ENCODE measurements around the gene NCAM2. TPM values are rescaled to one million over a fixed set of nuclear protein-coding genes. Genes with fewer than 3 reads are reported as not detected.

NCAM2 gene
- total RNA-seq, 1 experiment from 2014 or later, result 2.4 TPM

DNA sequence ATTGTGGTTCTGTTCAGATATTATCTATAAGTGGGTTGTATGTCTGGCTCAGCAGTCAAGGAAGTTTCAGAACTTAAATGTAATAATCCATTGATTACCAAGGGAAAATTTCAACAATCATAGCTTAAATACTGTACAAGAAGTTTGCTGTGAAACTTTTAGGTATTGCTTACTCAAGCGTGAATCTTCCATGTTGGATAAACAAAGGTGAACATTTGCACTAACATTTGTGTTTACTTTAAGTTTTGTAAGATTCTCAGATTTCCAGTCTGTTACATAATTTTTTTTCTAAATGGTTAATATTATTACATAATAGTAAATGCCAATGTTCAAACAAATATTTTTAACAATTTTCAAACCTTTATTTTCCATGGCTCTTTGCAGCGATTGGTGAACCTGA, 285.6 kb downstream of the NCAM2 start:
- intact Hi-C loops (cut with micrococcal nuclease), result no loop called here
- no peak overlapping the region for H3K27ac ChIP-seq (ENCODE audit: low read length)
- TF ChIP-seq EZH2 (IDR thresholded peaks at IDR 0.05; ENCODE audit: low read length, unreplicated experiment), result no peak
- no peak for TF ChIP-seq EZH2phosphoT487 (IDR thresholded peaks at IDR 0.05; ENCODE audit: borderline replicate concordance, low read length)
- TF ChIP-seq, protein P1, sequence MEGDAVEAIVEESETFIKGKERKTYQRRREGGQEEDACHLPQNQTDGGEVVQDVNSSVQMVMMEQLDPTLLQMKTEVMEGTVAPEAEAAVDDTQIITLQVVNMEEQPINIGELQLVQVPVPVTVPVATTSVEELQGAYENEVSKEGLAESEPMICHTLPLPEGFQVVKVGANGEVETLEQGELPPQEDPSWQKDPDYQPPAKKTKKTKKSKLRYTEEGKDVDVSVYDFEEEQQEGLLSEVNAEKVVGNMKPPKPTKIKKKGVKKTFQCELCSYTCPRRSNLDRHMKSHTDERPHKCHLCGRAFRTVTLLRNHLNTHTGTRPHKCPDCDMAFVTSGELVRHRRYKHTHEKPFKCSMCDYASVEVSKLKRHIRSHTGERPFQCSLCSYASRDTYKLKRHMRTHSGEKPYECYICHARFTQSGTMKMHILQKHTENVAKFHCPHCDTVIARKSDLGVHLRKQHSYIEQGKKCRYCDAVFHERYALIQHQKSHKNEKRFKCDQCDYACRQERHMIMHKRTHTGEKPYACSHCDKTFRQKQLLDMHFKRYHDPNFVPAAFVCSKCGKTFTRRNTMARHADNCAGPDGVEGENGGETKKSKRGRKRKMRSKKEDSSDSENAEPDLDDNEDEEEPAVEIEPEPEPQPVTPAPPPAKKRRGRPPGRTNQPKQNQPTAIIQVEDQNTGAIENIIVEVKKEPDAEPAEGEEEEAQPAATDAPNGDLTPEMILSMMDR (conservative IDR thresholded peaks at IDR 0.05; ENCODE audit: low read depth, low read length), result no peak
- no peaks in the 10 kb centered on the region for H3K27me3 ChIP-seq (ENCODE audit: low read length)
- no peaks in the 10 kb centered on the region for H3F3A ChIP-seq (ENCODE audit: low read length, unreplicated experiment)
- no peaks in the 10 kb centered on the region for H3K36me3 ChIP-seq (ENCODE audit: low read depth, low read length)
- CTCF ChIA-PET, result no interaction called here
- BruUV-seq (replicated peaks), result no TSS peak
- no peaks in the 10 kb centered on the region for H3K4me1 ChIP-seq (ENCODE audit: insufficient read depth, low read length)
- ATAC-seq (no peak), DNase-seq (no peak)
- H3K9me2 ChIP-seq (replicated peaks; ENCODE audit: low read length), result no peaks in the 10 kb centered on the region
- POLR2A ChIA-PET (ENCODE audit: unreplicated experiment), result no interaction called here
- H2AFZ ChIP-seq (ENCODE audit: low read length), result no peak overlapping the region
- H3K9ac ChIP-seq (ENCODE audit: low read length), result no peak overlapping the region
- H4K20me1 ChIP-seq (ENCODE audit: low read length), result no peaks in the 10 kb centered on the region
- no peak overlapping the region for H3K4me3 ChIP-seq (ENCODE audit: low read length)
- no peaks in the 10 kb centered on the region for H3K9me3 ChIP-seq (ENCODE audit: low read length)
- no peak overlapping the region for H3K4me2 ChIP-seq (ENCODE audit: low read length)
- no peaks in the 10 kb centered on the region for H3K79me2 ChIP-seq (ENCODE audit: low read length)

GRCh38 chr21:21286170-21286798, 288.1 kb downstream of the NCAM2 start:
- H3K9me3 ChIP-seq (ENCODE audit: low read length), result no peaks in the 10 kb centered on the region
- H3K36me3 ChIP-seq (ENCODE audit: low read depth, low read length), result no peaks in the 10 kb centered on the region
- no peak overlapping the region for H3K9ac ChIP-seq (ENCODE audit: low read length)
- no peak overlapping the region for H3K4me2 ChIP-seq (ENCODE audit: low read length)
- no peak overlapping the region for H2AFZ ChIP-seq (ENCODE audit: low read length)
- ATAC-seq (no peak), DNase-seq (no peak)
- H3K79me2 ChIP-seq (ENCODE audit: low read length), result no peaks in the 10 kb centered on the region
- H3K27me3 ChIP-seq (ENCODE audit: low read length), result no peaks in the 10 kb centered on the region
- BruUV-seq (replicated peaks), result no TSS peak
- intact Hi-C loops (cut with micrococcal nuclease), result no loop called here
- CTCF ChIA-PET, result no interaction called here
- H3F3A ChIP-seq (ENCODE audit: low read length, unreplicated experiment), result no peaks in the 10 kb centered on the region
- H4K20me1 ChIP-seq (ENCODE audit: low read length), result no peaks in the 10 kb centered on the region
- POLR2A ChIA-PET (ENCODE audit: unreplicated experiment), result no interaction called here
- no peaks in the 10 kb centered on the region for H3K4me1 ChIP-seq (ENCODE audit: insufficient read depth, low read length)
- no peak for TF ChIP-seq EZH2phosphoT487 (IDR thresholded peaks at IDR 0.05; ENCODE audit: borderline replicate concordance, low read length)
- TF ChIP-seq EZH2 (IDR thresholded peaks at IDR 0.05; ENCODE audit: low read length, unreplicated experiment), result no peak
- TF ChIP-seq, protein P1 (conservative IDR thresholded peaks at IDR 0.05; ENCODE audit: low read depth, low read length), result no peak
- no peaks in the 10 kb centered on the region for H3K9me2 ChIP-seq (replicated peaks; ENCODE audit: low read length)
- no peak overlapping the region for H3K4me3 ChIP-seq (ENCODE audit: low read length)
- no peak overlapping the region for H3K27ac ChIP-seq (ENCODE audit: low read length)

DNA sequence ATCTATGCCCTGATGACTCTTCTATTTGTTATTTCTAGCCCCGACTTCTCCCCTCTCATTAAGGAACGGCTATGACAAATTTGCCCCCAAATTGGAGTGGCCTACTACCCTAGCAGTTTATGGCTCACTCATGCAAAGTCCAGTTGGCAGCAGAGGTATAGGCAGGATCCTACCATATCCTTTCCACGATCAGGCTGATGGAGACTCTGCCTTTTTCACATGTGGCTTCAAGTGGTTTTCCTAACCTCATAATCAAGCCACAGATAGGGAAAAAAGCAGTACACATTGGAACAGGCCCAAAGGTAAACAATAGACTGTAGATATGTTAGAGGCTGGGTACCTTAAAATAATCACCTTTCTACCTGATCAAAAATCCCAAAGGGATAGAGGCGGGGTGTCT, 292.5 kb downstream of the NCAM2 start:
- TF ChIP-seq EZH2phosphoT487 (IDR thresholded peaks at IDR 0.05; ENCODE audit: borderline replicate concordance, low read length) (no peak), EZH2 (IDR thresholded peaks at IDR 0.05; ENCODE audit: low read length, unreplicated experiment) (no peak)
- TF ChIP-seq, protein P1 (conservative IDR thresholded peaks at IDR 0.05; ENCODE audit: low read depth, low read length), result no peak
- H4K20me1 ChIP-seq (ENCODE audit: low read length), result no peaks in the 10 kb centered on the region
- ChIA-PET CTCF (no interaction called here), POLR2A (ENCODE audit: unreplicated experiment) (interaction anchor here (0.6 kb wide), 1 partner anchor 711 kb away, joined by 4 read pairs; no protein-coding TSS in a partner anchor)
- no peaks in the 10 kb centered on the region for H3K9me2 ChIP-seq (replicated peaks; ENCODE audit: low read length)
- no peak overlapping the region for H3K9ac ChIP-seq (ENCODE audit: low read length)
- H3K4me3 ChIP-seq (ENCODE audit: low read length), result no peak overlapping the region
- no peak for ATAC-seq
- no peak for DNase-seq
- intact Hi-C loops (cut with micrococcal nuclease), result no loop called here
- H3K27me3 ChIP-seq (ENCODE audit: low read length), result no peaks in the 10 kb centered on the region
- H3K79me2 ChIP-seq (ENCODE audit: low read length), result no peaks in the 10 kb centered on the region
- no peak overlapping the region for H3K4me2 ChIP-seq (ENCODE audit: low read length)
- no peaks in the 10 kb centered on the region for H3K9me3 ChIP-seq (ENCODE audit: low read length)
- H3F3A ChIP-seq (ENCODE audit: low read length, unreplicated experiment), result no peaks in the 10 kb centered on the region
- H3K27ac ChIP-seq (ENCODE audit: low read length), result no peak overlapping the region
- BruUV-seq (replicated peaks), result no TSS peak
- H2AFZ ChIP-seq (ENCODE audit: low read length), result no peak overlapping the region
- H3K36me3 ChIP-seq (ENCODE audit: low read depth, low read length), result no peaks in the 10 kb centered on the region
- H3K4me1 ChIP-seq (ENCODE audit: insufficient read depth, low read length), result no peaks in the 10 kb centered on the region

All from PC-3 (cell line).